ENCODE measurements around the gene KIF6.

Gene KIF6

GRCh38 chr6:39280247-39280731 is 444.9 kb downstream of the KIF6 start:
- no peak for TF ChIP-seq CTCF (IDR thresholded peaks at IDR 0.05; ENCODE audit: low read depth, low read length, missing control alignments)
- H3K4me3 ChIP-seq (ENCODE audit: low read depth, low read length) = no peak overlapping the region
- in situ Hi-C loops (cut with HindIII; ENCODE audit: low sequenced_read_pairs) = no loop called here
- DNase-seq (ENCODE audit: low read depth) = no peak
